Retina (tissue), 1 donor: ENCODE measurements around the gene FBXO41.

Experiments used
- DNase-seq: peaks from one replicate; pipeline ENCODE4 v3.0.0-alpha.2; 2016

Gene FBXO41

DNA sequence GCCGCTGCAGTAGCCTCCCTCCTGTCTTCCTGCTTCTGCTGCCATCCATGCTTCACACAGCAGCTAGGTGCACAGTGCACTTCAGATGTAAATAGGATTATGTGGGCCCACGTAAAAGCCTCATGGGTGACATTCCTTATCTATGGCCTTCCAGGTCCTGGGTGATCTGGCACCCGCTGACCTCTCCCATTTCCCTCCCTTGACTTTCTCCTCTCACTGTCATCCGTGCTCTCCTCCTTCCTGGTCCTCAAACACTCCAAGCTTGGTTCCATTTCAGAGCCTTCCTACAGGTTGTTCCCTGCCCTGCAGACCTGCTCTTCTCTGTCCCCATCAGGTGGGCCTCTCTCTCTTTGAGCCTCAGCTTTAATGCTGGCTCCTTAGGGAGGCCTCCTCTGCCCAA lies 74.3 kb downstream of the FBXO41 start:
- no peak for DNase-seq

DNA sequence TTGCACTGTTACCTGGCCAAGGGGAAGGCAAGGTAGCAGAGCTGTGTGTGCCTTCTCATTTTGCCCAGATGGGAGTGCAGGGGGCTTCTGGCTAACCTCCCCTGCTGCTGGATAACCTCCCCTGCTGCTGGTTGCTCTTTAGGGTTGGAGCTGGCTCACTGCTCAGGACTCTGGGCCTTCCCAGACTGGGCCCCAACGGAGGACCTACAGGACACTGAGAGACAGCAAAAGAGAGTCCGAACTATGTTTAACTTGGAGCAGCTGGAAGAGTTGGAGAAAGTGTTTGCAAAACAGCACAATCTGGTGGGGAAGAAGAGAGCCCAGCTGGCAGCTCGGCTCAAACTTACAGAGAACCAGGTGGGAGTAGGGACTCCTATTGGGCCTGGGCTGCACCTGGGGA lies 76.0 kb downstream of the FBXO41 start:
- DNase-seq, result no peak

DNA sequence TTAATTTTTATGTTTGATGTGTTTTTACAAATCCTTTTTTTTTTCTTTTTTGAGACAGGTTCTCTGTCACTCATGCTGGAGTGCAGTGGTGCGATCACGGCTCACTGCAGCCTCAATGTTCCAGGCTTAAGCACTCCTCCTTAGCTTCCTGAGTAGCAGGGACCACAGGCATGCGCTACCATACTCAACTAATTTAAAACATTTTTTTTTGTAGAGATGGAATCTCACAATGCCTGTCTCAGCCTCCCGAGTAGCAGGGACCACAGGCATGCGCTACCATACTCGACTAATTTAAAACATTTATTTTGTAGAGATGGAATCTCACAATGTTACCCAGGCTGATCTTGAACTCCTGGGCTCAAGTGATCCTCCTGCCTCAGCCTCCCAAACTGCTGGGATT lies 78.7 kb downstream of the FBXO41 start:
- no peak for DNase-seq
